HG03039 (cell line): Measurements from ENCODE around the gene AGXT2.
"Not testable (repeated sequence)": the region's sequence is repeated elsewhere in the genome, so short reads cannot be mapped to it uniquely, and the experiment has no call there.

ENCODE experiments used
- ATAC-seq: cut with Tn5 transposase; IDR thresholded peaks from one replicate; pipeline ENCODE4 v1.9.1; 2021; ENCODE audit warnings: mild to moderate bottlenecking, moderate library complexity; ENCODE audit not compliant: unreplicated experiment

Gene AGXT2

DNA sequence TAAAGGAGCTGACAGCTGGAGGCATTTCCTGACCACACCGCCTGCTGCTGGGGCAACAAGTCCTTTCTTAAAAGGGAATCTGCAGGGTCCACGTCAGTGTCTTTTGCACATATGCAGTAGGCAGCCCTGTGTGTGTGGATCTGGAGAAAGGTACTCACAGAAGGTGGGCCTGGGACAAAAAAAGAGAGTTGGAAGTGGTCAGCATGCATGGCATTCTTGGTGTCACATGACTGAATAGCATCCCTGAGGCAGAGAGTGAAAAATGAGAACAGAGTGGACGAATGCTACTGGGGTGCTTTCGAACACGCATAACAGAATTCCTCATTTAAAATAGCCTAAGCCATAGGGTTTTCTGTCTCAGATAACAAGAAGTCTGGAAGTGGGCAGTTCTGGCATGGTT lies 71.4 kb downstream of the AGXT2 start:
- ATAC-seq, result no peak

DNA sequence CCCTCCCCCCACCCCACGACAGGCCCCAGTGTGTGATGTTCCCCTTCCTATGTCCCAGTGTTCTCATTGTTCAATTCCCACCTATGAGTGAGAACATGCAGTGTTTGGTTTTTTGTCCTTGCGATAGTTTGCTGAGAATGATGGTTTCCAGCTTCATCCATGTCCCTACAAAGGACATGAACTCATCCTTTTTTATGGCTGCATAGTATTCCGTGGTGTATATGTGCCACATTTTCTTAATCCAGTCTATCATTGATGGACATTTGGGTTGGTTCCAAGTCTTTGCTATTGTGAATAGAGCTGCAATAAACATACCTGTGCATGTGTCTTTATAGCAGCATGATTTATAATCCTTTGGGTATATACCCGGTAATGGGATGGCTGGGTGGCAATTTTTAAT lies 76.1 kb downstream of the AGXT2 start:
- ATAC-seq, result not testable (repeated sequence)

DNA sequence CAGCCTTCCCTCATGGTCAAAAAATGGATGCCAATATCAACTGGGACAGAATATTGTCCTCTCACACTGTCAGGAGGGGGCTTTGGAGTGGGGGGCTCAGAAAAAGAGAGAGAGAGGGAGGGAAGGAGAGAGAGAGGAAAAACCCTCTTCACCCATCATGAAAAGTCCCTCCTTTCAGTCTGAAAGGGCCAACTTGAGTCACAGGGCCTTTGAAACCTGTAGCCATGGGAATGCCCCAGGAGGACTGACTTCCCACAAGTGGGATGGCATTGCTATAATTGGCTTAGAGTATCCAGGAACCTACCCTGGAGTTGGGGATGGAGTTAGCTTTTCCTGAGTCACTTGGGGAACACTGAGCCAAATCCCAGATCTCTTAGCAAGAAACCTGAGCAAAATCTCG lies 77.2 kb downstream of the AGXT2 start:
- ATAC-seq, result no peak

DNA sequence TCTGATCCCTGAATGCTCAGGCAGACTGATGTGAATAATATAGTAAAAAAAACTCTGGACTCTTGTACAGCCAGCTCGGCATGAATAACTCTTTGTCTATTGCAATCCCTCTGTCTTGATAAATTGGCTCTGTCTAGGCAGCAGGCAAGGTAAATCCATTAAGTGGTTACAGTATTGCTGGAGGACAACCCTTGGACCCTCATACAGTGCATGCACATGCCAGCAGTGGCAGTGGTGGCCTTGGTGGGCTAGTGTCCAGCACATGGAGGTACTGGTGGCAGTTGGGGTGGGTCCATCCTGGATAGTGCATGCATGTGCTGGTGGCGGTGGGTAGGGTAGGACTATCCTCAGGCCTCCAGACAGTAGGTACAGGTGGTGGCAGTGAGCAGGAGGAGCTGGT lies 79.5 kb downstream of the AGXT2 start:
- ATAC-seq, result no peak

GRCh38 chr5:34967540-34967939 lies 80.2 kb downstream of the AGXT2 start:
- ATAC-seq, result no peak

GRCh38 chr5:34959323-34959722 lies 88.4 kb downstream of the AGXT2 start:
- peak; percentile 93 for ATAC-seq

- no peak for ATAC-seq
Measured at GRCh38 chr5:34957857-34958690, 89.7 kb downstream of the AGXT2 start.

DNA sequence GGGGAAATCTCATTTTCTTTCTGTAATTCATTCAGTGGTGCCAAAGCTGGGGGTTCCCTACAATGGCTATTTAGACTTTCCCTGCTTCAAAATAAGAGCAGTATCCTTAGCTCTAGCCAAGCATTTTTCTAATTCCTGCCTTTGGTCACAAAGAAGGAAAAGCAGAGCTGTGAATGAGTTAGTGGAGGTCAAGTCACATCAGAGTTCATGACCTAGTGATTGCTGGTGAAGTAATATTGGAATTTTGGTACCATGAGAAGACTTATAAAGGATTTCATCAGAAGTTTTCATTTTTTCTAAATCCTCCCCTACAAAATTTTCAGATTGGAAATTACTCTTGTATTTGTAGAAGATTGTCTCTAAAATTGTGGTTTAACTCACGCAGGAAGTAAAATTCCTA lies 90.4 kb downstream of the AGXT2 start:
- ATAC-seq, result no peak
